ENCODE measurements around the gene GLIS1.

The GLIS1 gene

DNA sequence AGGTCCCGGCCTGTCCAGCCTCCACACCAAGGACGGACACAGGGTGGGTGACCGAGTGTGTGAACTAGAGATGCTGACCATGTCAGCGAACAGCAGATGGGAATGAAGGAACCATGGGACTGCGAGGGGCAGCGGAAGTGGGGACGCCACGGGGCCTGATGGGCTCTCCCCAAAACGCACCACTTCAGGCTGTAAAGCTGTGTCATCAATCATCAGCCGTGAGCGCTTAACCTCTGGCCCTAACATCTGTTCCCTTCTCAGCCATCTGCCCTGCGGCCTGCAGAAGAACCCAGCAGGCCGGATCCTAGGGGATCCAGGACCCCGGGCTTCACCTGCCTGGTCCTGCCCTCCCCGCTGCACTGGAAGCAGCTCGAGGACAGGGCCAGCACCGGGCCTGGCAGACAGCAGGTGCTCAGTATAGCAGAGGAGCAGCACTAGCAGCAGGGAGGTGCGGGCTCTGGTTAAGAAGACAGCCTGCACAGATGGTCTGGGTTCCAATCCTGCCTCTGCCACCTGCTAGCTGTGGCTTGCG lies 221.1 kb downstream of the GLIS1 start:
- no peak for DNase-seq

DNA sequence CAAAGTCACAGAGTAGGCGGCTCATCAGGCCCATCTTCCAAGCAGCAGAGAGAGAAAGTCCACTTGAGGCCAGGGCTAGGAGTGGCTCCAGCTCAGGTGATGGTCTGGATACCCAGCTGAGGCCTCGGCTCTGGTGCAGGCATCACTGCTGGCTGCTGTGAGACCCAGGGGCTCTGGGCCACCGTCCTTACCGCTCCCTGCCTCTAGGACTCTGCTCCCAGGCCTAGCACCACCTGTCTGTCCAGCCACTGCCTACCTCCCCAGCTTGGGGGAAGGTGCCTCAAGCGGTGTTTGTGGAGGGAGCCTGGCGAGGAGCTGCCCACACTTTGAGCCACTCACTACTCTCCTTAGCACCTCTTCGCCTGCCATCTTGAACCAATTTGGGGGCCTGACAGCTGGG lies 221.9 kb downstream of the GLIS1 start:
- no peak for DNase-seq

DNA sequence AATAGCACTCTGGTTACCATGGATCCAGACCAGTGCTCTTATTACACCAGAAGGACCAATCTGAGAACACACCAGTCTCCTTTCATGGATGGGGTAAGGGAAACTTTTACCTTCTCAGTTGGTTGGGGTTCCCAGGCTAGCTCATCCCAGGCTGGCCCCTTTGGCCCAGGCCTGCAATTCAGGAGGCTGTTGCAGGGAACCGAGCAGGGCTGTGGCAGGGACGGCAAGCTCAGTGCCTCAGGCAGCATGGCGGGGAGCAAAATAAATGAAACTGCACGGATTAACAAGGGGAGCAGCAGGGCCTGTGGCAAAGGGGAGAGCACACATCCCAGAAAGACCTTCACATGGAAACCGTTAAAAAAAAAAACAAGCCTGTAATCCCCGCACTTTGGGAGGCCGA lies 222.8 kb downstream of the GLIS1 start:
- no peak for DNase-seq

DNA sequence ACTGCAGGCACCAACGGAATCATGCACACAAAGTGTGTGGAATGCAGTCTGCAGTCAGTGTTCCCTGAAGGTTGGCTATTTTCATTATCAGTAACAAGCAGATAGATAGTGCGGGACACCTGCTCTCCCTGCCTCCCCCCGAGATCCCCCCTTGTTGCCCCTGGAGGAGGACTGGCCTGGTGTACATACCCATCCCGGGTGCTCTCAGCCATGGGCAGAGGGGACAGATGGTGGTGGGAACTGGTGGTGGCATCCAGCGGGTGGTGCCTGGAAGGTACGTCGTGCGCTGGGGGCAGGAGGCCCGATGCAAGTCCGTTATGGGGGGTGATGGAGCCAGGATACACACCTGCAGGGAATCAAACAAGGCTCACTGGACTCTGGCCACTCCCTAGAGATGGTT lies 224.5 kb downstream of the GLIS1 start:
- DNase-seq = no peak

DNA sequence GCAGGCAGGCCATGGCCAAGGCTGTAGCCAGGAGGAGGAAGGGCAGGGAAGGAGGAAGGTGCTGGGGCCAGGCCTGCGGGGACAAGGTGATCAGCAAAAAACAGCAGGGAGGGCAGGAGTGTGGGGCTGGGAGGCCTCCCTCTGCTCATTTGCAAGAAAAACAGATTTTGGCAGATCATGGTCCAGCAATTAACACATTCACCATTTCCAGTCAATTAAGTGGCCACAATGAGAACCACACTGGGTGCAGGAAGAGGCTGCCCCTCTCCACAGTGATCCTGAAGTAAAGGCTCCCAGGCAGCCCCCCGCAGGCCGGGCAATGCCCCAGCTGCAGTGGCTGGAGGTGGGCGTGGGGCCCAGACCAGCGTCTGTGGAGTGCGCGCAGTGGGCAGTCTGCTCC lies 225.1 kb downstream of the GLIS1 start:
- no peak for DNase-seq

DNA sequence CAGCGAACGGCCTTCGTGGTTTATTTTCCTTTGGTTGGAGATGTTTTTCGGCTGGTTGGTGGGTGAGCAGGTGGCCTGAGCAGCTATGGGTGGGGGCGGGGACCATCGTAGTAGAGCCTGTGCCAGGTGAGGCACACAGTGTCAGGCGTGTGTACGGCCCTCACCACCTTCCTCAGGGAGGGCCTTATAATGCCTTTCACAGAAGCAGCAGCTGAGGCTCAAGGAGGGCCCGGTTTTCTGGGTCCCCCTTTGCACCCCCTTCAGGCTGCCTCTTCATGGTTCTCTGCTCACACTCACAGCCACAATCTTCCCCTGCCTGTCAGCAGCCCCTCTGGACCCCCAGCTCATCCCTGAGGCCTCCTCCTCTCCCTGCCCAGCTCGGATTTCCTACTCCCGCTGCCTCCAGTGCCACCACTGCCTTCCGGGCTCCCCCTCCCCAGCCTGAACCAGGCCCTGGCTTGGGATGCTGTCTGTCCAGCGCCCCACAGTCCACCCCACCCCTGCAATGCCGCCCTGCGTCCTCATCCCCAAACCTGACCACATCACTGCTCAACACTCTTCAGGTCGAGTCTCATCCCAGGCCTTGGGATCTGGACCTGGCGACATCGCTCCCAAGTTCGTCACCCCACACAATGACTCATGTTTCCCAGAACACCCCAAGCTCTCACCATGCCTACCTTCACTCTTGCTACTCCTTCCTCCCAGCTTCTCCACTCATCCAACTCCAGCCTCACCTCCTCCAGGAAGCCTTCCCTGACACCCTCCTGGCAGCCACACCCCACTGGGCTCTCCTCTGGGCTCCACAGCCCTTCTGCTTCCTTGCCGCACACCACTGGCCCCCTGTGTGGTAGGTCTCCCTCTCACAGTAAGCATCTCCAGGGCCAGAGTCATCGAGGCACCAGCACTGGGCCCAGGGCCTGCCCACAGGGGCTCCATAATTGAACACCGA lies 225.9 kb downstream of the GLIS1 start:
- no peak for DNase-seq

DNA sequence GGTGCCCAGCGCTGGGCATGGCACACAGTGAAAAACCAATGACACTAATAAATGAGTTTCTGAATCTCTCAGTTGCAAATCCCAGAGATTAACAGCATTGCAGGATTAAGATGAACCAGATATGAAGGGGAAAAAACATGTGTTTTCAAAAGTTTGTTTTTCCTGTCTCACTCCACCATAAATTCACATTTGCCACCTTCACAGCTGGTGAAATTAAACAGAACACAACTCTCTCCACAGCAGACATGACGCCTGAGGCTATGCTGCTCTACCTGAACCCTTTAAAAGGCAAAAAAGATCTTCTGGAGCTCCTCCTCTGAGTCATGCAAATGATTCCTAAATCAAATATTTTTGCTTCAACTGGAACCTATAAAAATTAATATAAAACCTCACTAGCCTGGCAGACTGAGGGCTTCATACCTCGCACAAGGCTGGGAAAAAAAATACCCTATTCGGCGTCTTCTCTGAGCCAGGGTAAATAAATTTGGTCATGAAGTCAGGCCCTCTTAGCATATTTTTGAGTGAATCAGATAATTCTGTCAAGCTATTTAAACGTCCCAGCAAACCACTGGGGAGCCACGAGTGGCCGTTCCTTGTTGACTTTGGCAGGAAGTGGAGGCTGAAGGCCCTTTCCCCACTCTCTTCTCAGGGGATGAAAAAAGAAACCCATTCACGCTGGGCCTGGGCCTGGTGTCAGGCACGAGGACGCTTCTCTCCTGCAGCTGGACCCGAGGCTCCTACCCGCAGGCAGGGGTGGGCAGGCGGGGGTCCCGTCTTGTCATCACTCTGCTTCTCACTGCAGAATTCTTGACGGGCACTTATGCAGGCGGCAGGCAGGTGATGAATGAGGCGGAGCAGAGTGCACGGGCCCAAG lies 226.8 kb downstream of the GLIS1 start:
- peak; percentile 80 for DNase-seq

DNA sequence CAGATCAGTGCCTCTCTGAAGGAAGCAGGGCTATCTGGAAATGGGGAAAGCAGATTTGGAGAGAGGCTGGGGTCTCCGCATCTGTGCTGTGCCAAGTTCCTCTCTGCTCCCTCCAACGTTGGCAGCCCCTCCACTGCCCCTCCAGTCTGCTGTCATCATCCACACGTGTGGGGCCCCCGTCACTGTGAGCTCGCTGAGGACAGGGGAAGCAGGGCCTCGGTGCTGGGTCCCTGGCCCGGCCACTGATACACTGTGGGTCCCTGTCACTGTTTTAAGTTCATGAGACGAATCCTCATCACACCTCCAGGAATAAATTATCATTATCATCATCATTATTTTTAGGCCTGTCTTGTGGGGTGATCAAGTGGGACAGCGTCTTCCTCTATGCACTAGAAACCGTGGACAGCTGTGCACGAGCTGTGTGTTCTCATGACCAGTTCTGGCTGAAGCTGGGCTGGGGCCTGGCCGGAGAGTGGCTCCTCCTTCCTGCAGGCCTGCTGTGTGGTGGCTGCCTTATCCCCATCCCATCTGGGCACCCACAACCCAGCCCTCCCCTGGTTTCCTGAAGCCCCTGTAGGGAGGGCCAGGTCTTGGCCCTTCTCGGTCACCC lies 227.5 kb downstream of the GLIS1 start:
- DNase-seq = no peak

DNA sequence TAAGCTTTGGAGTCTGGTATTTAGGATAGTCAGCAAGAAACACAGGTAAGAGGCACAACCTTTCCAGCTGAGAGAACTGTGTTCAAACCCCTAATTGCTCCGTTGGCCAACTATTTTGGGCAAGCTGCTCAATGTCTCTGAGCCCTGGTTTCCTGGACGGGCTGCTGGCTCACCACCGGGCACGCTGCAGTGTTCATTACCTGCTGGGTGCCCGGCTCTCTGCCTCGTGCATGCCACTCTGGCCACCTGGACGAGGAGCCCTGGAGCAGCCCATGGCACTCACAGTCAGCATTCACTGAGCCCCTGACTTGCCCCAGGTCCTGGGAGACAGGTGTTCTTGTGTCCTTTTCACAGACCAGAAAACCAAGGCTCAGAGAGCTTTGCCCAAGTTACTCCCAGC lies 228.7 kb downstream of the GLIS1 start:
- no peak for DNase-seq

DNA sequence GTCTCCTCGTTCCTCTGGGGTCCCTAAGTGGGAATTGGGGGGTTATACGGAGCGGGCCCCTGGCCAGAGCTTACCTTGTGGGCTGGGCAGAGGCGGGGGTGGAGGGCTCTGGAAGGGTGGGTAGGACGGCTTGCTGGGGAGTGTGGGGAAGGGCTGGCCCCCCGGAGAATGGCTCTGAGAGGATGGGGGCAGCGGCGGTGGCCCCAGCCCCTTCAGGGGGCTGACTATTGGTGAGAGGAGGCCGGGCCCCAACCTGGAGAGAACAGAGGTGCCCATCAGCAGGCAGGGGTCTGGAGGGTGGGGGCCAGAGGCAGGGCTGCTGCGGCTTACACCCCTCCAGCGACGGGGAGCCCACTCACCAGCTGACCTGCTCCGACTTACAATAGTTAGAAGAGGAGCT lies 229.2 kb downstream of the GLIS1 start:
- DNase-seq = no peak

DNA sequence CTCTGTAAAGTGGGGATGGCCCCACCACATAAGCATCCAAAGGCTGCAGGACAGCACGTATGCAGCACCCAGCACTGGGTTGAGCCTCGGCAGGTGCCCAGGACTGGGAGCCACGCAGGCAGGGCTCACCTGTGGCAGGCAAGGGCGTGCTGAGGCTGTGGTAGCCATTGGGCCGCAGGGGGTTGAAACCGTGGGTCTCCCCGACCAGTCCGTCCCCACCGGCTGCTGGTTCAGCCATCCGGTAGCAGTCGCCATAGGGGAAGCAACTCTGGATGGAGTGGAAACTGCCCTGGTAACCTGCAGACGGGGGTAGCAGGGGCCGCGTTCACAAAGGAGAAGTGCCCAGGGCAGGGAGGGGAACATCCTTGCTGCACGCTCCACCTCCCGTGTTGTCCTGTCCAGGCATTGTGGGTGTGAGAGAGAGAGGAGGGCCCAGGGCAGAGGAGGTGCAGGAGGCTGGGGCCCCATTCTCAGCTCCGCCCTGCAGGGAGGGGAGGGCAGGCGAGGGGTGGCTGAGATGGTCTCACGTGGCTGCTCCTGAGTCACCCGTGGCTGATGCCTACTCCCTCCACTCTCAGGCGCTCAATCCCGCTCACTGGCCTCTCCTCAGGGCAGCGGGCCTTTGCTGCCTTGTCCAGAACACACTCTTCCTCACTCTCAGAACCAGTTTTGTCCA lies 229.8 kb downstream of the GLIS1 start:
- peak; percentile 24 for DNase-seq

DNA sequence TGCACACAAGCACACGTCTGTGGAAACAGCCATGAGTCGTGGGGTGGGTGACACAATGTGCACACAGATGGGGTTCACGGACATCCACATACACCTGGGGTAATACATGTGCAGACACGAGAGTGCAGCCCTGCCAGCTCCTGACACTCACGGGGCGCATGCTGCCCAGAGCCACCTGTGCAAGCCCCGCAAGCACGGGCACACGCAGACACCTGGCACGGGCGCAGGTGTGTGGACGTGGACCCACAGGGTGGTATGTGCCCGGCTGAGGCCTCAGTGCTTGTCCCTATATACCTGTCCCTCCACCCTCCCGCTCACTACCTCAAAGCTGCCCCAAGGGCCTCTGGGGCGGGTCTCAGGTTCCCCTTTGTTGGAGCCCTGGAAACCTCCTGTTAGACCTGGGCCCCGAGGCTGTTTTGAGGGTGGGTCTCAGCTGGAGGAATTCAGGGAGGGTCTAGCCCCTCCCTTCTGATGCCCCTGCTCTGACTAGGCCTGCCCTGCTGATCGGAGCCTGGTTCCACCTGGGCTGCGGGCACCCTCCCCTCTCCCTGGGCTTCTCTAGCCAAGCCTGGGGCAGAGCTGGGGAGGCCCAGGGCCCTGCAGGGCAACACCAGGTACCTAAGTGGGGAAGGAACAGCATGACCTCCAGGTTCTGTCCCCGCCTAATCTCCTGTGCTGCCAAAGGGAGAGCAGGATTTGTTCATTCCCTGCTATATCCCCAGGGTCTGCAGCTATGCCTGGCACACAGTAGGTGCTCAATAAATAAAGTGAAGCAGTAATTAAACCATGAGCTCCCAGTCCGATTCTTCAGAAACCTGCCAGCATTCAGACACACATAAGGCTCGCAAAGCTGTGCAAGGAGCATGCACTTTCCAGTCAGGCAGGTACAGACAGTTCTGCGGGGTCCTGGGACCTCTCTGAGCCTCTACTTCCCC lies 230.6 kb downstream of the GLIS1 start:
- no peak for DNase-seq

DNA sequence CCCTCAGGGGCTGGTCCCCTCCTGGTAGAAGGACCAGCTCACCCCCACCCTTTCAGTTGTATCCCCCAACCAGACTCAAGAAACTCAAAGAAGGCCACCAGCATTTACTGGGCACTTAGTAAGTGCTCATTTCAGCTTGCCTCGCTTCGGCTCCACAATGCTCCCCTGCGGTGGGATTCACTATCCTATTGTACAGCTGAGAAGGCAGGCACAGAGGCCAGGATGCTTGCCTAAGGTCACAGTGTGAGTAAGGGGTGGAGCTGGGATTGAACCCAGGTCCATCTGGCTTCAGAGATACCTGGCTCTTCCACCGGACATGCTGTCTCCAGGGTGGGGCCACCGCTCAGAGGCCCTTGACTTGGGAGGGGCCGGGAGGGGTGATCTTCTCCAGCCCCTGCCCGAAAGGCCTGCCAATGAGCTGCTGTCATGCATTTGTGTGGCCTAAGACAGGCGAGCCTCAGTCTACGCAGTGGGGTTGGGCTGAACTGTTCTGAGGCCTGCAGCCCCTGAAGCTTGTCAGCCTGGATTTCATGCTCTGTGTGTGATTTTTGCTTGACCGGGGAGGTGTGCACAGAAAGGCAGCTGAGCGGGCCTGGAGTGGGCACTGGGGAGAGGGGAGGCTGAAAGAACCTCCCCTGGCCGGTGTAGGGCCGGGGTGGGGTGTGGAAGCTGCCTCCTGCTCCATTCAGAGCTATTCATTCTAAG lies 231.7 kb downstream of the GLIS1 start:
- DNase-seq = no peak

DNA sequence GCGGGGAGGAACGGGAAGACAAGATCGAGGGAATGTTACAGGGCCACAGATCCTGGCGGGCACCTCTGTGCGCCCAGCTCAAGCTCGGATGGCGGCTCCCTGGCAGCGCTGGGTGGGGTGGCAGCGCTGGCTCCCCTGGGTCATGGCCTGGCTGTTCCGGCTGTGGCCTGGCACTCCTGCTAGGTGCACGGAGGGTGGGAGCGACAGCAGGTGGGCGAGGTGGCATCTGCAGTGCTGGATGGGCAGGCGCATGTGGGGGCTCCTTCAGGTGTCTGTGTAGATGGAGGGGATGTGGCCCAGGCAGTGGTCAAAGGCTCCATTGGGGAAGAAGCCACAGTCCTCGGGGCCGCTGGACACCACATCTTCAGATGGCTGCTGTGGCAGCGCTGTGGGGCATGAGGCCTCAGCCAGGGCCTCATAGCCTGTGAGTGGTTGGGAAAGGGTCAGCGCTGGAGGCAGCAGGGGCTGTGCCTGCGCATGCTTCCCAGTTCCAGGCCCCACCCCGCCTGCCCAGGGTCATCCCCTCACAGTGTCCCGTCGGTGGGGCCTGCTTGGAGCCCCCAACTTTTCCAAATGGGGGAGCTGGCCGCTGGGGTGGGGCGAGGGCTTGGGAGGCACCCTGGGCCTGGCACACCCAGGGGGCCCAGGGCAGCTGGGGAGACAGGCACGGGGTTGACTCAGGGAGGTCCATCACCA lies 232.5 kb downstream of the GLIS1 start:
- no peak for DNase-seq

DNA sequence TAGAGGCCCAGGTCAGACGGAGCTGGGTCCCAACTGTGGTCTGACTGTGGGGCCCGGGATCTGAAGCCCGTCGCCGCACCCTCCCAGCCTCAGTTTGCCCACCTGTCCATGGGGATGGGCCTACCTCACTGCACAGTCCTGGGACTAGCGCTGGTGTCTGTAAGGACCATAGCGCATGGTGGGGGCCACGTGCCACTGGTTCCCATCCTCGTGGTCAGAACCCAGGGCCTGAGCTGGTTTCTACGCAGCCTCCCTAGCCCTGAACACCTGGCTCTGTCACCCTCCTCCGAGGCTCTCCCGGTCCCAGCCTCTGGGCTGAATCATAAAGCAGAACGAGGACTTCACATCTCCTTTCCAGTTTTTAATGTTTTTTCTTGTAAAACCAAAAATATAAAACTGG lies 233.1 kb downstream of the GLIS1 start:
- DNase-seq = no peak

DNA sequence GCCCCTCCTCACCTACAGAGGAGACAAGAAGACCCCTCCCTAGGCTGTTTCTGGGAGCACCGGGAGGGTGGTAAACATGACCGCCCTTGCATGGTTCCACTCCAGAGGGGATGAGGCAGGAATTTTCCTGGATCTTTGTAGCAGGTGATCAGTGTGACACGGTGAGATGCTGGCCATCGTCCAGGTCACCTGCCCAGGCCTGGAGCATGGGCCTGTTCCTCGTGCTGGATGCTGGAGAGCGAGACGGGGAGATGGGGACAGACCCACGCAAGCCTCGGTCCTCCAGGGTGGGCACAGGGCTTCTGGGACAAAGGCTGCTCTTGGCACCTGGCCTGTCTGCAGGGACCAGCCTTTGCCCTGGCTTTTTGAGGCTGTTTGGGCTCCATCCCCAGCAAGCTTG lies 233.6 kb downstream of the GLIS1 start:
- DNase-seq = no peak

DNA sequence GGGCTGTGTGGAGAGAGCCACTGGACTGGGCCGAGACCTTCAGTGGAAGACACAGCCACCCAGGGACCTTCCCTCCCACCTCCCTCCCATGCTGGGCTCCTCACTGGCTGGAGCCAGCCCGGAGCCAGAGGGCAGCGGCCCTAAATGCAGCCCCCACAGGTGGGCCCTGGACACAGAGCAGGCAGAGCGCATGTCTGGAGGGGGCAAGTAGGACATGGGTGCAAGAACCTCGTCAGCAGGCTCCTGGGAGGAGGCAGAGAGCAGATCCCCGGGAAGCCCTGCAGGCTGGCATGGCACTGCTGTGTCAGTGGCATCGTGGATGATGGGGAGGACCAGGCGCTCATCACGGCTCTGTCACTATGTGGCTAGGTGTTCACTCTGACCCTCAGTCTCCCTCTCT lies 234.1 kb downstream of the GLIS1 start:
- DNase-seq = no peak

DNA sequence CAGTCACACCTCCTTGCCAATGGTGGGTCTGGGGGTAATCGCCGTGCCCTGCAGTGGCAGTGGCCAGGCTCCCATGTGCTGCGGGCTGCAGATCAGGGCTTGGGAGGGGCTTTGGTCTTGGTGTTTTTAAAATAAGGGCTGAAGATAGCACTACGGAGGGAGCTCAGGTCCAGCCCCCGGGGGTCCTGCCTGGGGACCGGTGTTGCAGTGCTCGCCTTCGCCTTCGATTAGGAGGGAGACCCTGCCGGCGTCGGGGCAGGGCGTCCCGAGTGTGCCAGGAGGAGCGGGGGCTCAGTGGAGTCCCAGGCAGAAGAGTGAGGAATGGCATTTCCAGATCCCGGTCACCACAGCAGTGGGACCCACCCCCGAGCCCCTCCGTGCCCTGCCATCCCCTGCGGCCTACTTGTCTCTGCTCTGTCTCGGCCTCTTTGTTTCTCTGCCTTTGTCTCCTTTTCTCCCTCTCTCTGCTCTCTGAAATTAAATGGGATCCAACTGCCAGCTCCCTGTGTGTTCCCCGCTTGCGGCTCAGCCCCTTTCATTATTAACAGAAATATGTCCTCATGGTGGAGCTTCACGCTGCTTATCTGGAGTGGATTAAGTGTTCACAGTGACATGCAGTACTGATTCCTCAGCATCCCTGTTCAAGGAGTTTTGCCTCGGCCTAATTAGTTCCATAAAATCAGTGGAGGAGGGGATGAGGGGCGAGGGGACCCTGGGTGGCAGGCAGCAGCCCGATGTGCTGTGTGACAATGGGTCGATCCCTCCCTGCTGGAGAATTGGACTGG lies 235.3 kb downstream of the GLIS1 start:
- DNase-seq = peak; percentile 22
